Astrocyte (in vitro differentiated cells and primary cell): ENCODE data around the gene EXOC6B.

ENCODE experiments used
- EZH2 ChIP-seq: IDR thresholded peaks from 2 replicates; pipeline ENCODE4 v1.6.1; 2012; ENCODE audit warnings: mild to moderate bottlenecking, low read length, inconsistent platforms; ENCODE audit not compliant: insufficient read depth
- TF ChIP-seq, protein P1 (sequence below): IDR thresholded peaks from 2 replicates; pipeline ENCODE4 v1.5.1; 2011; ENCODE audit warnings: low read depth, mild to moderate bottlenecking, inconsistent platforms, low read length, moderate library complexity; ENCODE audit not compliant: insufficient read depth

DNA sequence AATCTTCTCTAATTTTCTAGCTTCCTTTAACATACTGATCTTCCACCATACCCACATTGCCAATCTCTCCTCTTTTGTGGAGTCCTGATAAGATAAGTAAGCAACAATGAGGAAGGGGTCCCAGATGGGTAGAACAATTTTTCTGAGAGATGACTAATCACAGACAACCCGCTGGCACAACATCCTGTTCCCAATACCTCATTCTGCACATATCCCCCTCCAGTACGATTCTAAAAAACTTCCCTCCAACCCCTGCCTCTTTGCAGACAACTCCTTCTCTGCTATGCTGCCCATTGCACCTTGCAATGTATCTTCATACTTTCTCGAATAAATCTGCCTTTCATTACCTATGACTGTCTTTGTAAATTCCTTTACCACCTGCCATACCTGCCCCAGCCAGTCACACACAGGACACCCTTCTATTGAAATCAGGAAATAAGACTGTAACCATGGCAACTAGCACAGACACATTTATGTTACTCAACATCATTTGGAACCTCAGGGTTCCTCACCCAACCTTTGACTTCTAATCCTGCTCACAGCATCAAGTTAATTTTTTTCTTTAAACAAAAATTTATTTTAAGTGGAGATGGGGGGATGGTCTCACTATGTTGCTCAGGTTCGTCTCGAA, 7.4 kb upstream of the EXOC6B start:
- TF ChIP-seq, protein P1, sequence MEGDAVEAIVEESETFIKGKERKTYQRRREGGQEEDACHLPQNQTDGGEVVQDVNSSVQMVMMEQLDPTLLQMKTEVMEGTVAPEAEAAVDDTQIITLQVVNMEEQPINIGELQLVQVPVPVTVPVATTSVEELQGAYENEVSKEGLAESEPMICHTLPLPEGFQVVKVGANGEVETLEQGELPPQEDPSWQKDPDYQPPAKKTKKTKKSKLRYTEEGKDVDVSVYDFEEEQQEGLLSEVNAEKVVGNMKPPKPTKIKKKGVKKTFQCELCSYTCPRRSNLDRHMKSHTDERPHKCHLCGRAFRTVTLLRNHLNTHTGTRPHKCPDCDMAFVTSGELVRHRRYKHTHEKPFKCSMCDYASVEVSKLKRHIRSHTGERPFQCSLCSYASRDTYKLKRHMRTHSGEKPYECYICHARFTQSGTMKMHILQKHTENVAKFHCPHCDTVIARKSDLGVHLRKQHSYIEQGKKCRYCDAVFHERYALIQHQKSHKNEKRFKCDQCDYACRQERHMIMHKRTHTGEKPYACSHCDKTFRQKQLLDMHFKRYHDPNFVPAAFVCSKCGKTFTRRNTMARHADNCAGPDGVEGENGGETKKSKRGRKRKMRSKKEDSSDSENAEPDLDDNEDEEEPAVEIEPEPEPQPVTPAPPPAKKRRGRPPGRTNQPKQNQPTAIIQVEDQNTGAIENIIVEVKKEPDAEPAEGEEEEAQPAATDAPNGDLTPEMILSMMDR, result no peak
- TF ChIP-seq EZH2, result no peak
